NCI-H226 (cell line): ENCODE results near the gene ASXL3.

Source experiments
- DNase-seq: peaks from one replicate; pipeline ENCODE4 v3.0.0-alpha.2; 2015

Gene ASXL3

GRCh38 chr18:33665187-33665586 lies 87.2 kb downstream of the ASXL3 start:
- DNase-seq, result no peak

DNA sequence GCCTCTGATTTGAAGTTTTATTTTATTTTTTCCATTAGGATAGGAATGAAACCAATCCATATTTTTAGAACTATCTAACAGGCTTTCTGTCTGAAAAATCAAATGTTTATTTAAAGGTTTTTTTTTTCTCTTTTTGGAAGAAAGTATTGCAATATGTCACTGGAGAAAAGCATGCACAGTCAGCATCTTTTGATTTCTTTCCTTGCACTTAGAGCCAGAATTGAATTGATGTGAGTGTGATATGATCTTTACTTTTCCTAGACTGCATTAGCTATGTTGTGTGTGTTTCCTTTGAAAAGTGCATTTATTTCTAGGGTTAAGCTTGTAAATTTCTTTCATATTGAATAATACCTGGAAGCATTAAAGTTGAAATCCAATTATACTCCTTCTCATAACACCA lies 87.6 kb downstream of the ASXL3 start:
- no peak for DNase-seq

- DNase-seq, result no peak
These were observed 88.9 kb downstream of the ASXL3 start for GRCh38 chr18:33666915-33667314.

- no peak for DNase-seq
These were observed 91.6 kb downstream of the ASXL3 start for GRCh38 chr18:33669589-33669988.

- no peak for DNase-seq
These were observed 92.0 kb downstream of the ASXL3 start for GRCh38 chr18:33670029-33670428.

- DNase-seq, result no peak
These were observed 95.7 kb downstream of the ASXL3 start for GRCh38 chr18:33673689-33674088.

GRCh38 chr18:33676593-33676992 lies 98.6 kb downstream of the ASXL3 start:
- DNase-seq, result no peak

DNA sequence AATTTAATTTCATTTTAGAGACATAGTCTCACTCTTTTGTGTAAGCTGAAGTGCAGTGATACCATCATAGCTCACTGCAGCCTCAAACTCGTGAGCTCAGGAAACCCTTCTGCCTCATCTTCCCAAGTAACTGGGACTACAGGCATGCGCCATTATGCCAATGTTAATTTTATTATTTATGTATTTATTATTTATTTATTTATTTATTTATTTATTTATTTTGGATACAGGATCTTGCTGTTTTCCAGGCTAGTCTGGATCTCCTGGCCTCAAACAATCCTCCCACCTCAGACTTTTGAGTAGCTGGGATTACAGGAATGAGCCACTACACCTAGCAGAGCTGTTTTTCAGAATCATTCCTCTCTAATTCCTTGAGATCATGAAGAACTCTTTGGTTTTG lies 99.9 kb downstream of the ASXL3 start:
- DNase-seq, result no peak

DNA sequence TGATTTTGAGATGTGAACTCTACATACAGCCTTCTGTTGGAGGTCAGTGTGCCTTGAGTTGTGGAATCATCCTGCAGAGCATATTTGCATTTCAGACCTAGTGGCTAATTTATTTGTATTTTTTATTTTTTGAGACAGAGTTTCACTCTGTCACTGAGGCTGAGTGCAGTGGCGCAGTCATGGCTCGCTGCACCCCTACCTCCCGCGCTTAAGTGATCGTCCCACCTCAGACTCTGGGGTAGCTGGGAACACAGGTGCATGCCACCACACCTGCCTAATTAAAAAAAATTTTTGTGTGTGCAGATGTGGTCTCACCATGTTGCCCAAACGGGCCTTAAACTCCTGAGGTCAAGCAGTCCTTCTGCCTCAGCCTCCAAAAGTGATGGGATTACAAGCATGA lies 104.4 kb downstream of the ASXL3 start:
- DNase-seq, result no peak

DNA sequence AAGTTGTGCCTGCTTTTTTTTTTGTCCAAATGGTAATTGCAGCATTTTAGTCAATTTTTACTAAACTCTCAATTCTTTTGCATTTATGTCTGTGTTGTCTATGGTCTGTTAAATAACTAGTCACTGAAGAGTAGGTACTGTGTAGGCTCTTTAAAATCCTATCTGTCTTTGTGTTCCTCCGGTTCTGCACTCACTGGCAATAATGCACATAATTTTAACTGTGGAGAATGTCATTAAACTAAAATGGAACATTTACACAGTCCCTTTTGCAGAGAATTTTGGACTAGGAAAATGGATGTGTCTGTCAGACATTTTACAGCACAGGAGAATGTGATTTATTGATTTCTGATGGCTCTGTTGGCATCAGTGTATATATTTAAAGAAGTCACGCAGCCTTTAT lies 116.6 kb downstream of the ASXL3 start:
- DNase-seq, result no peak

DNA sequence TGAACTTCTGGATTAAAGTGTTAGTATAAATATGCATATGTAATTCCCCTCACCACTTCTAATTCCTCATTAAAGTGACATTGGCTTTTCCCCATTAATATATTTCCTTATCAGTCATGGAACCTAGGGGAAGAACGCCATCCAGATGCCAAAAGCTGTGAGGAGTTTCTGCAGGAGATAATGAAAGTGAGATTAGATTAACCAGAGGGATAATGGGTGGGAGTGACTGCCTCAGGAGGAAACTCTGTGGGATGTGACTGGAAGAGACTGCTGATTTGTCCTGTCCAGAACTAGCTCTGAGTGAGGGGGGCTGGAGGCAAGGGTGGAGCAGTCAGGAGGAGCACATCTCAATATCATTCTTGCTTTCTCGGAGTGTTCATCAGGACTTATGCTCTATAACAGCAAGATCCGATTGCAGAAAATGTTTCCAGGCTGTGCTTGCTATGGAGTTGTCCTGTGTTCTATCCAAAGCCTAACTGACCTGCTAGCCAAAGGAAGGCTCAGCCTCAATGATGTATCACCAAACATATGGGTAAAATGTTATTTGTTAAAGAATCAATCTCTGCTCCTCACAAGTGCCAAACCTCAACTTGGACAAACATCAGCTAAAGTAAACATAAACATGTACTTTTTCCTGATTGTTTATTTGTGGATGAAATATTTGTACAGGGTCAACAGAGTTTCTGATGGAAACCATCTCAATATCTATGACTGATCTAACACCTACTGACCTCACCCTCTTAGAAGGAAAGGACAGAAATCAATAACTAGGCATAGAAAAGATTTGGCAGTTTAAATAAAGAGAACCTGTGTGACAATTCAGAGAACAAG lies 118.5 kb downstream of the ASXL3 start:
- DNase-seq, result no peak

DNA sequence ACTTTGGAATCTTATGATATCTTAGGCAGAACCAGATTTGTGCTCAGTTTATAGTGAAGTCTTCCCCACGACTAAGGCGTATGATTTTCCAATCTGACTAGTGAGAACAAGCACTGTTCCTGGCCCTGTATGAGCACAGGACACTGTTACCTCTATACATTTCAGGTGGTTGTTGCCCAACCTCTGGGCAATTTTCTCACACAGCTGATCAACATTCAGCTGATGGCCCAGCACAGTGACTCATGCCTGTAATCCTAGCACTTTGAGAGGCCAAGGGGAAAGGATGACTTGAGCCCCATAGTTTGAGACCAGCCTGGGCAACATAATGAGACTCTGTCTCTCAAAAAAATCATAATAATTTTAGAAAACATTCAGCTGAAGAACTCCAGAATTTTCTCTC lies 119.5 kb downstream of the ASXL3 start:
- no peak for DNase-seq

- DNase-seq, result no peak
These were observed 121.4 kb downstream of the ASXL3 start for GRCh38 chr18:33699372-33699771.

- DNase-seq, result no peak
These were observed 122.5 kb downstream of the ASXL3 start for GRCh38 chr18:33700513-33700976.

- DNase-seq, result no peak
These were observed 124.6 kb downstream of the ASXL3 start for GRCh38 chr18:33702625-33703024.

DNA sequence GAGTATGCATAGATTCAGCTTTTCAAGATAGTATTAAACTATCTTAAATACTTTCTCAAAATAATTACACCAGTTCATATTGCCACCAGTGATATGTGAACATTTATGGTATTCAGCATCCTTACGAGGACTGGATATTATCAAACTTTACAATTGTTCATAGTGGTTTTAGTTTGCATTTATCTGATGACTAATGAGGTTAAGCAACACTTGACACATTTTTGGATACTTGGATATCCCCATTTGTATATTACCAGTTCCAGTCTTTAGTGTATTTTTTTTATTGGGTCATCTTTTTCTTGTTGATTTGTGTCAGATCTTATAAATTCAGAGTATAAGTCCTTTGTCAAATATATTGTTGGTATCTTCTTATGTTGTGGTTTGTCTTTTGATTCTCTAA lies 128.4 kb downstream of the ASXL3 start:
- DNase-seq, result peak; percentile 1

DNA sequence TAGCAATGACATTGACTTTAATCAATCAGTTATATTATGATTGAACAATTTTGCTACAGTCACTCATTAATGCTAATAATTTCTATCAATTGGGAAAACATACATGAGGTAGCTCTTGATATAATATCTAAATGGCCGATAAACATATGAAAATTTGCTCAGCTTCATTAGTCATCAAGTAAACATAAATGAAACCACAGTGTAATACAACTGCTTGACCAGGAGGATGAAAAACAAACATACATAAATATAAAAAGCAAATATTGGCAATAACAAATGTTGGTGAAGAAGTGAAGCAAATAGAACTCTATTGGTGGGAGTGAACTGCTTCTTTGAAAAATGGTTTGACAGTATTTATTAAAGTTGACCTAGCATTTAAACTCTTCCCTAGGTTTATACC lies 130.9 kb downstream of the ASXL3 start:
- DNase-seq, result no peak

DNA sequence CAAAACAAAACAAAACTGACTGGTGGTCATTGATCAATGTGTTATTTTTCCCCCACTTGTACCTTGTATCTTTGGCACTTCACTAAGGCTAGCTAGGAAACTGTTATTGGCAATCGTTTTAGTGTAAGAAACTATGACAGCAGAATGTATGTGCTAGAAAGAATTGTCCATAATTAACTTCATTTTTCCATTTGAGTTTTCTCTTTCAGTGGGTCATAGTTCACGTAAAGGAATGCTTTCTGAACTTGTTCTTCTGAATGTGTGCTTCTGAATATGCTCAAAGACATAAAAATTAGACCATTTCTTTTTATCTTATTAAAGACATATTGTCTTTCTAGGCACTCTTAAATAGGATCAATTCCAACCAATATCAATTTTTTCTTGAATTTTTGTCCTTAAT lies 132.2 kb downstream of the ASXL3 start:
- DNase-seq, result no peak

DNA sequence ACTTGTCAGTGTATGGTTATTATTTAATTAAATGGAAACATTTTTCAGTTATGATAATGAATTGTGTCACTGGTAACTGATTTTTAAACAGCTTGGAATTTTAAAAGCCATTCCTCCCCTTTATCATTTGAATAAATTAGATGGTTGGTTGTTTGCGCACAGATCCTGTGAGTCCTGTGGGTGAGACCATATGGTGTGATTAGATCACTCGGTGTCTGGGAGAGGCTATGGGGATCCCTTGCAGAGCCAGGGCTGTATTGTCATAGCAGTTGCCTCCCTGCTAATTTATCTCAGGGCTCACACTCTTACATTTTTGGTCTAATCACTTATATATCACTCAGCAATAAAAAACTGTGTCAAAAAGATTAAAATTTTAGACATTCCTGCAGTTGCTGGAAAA lies 133.5 kb downstream of the ASXL3 start:
- no peak for DNase-seq

GRCh38 chr18:33712719-33713118 lies 134.7 kb downstream of the ASXL3 start:
- DNase-seq, result no peak

- no peak for DNase-seq
These were observed 138.2 kb downstream of the ASXL3 start for GRCh38 chr18:33716061-33716683.

DNA sequence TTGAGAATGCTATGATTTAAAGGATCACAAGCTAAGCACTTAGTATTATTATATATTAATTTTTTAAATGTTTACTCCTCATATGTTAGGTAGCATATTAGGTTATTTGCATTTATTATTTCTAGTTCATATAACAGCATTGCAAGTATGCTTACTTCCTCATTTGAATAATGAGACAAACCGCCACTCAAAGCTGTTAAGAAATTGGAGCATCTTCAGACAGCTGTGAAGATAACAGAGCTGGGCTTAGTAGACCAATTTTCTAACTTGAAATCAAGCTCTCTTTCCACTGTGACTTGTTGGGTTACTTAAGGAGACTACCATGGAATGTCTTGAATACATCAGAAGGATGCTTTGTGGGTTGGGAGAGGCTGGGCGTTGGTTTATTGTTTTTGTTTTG lies 139.3 kb downstream of the ASXL3 start:
- no peak for DNase-seq

GRCh38 chr18:33720133-33720532 lies 142.1 kb downstream of the ASXL3 start:
- no peak for DNase-seq

GRCh38 chr18:33729556-33729955 lies 151.5 kb downstream of the ASXL3 start:
- no peak for DNase-seq

GRCh38 chr18:33733376-33733775 lies 155.4 kb downstream of the ASXL3 start:
- DNase-seq, result no peak
